ENCODE data around the gene CLTB.

GRCh38 chr5:176368726-176369125, 47.6 kb downstream of the CLTB start:
- TF ChIP-seq CTCF (IDR thresholded peaks at IDR 0.05; ENCODE audit: low read depth, low read length, poor library complexity, severe bottlenecking) (no peak), EZH2phosphoT487 (IDR thresholded peaks at IDR 0.05; ENCODE audit: borderline replicate concordance, low read length) (no peak)
